ENCODE results near the gene CDIP1. TPM values are rescaled to one million over a fixed set of nuclear protein-coding genes. Genes with fewer than 3 reads are reported as not detected.

Gene CDIP1
- total RNA-seq, 6 experiments from 2014 or later, result 5.0 to 8.3 (median 6.4) TPM

DNA sequence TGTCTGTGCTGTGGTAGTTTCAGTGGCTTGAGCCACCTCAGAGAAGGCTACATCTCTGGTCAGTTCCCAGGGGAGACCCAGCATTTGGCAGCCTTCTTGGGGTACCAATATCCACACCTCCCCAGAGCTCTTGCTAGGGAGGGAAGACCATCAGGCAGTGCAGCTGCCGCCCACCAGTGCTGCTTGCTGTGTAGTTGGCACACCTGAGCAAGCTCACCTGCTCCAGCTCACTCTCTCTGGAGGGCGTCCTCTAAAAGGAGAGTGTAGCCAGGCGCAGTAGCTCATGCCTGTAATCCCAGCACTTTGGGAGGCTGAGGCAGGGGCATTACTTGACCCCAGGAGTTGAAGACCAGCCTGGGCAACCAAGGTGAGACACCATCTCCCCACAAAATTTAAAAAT is 29.8 kb downstream of the CDIP1 start:
- Mint-ChIP-seq H3K27me3 (ENCODE audit: insufficient read depth) (no peaks in the 10 kb centered on the region), H3K36me3 (ENCODE audit: low read depth) (peaks cover 12% of the 10 kb centered on the region), H3K27ac (no peak overlapping the region), H3K4me1 (ENCODE audit: low read depth) (peaks cover 7% of the 10 kb centered on the region), H3K9me3 (no peaks in the 10 kb centered on the region), H3K4me3 (no peak overlapping the region)
- no peak for TF ChIP-seq CTCF (IDR thresholded peaks at IDR 0.05)
- no peak for DNase-seq

- Mint-ChIP-seq H3K9me3 (no peaks in the 10 kb centered on the region), H3K27ac (no peak overlapping the region), H3K4me1 (ENCODE audit: low read depth) (peaks cover 14% of the 10 kb centered on the region), H3K4me3 (no peak overlapping the region), H3K27me3 (ENCODE audit: insufficient read depth) (no peaks in the 10 kb centered on the region), H3K36me3 (ENCODE audit: low read depth) (peaks cover 12% of the 10 kb centered on the region)
- TF ChIP-seq CTCF (IDR thresholded peaks at IDR 0.05), result no peak
- no peak for DNase-seq
Observed at GRCh38 chr16:4507588-4508345, 30.8 kb downstream of the CDIP1 start.

DNA sequence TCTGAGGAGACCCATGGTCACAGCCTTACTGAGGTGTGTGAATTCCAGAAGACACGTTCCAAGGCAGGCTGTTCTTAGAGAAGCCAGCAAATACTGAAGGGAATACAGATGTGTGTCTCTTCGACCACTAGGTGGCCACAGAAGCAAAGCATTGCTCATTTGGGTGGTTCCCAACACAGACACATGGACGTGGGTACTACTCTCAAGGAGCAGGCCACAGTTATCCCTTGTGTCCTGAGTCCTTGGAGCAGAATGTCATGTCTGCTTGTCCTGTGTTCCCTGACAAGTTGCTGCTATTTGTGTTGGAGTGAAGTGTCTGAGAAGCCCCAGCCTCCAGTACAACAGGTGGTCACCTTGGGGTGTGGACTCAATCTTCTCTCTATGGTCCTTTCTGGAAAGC is 32.1 kb downstream of the CDIP1 start:
- Mint-ChIP-seq H3K36me3 (ENCODE audit: low read depth) (peaks cover 12% of the 10 kb centered on the region), H3K27ac (no peak overlapping the region), H3K9me3 (no peaks in the 10 kb centered on the region), H3K4me3 (no peak overlapping the region), H3K27me3 (ENCODE audit: insufficient read depth) (no peaks in the 10 kb centered on the region), H3K4me1 (ENCODE audit: low read depth) (peaks cover 22% of the 10 kb centered on the region)
- TF ChIP-seq CTCF (IDR thresholded peaks at IDR 0.05), result peak; percentile 92
- peak; percentile 67 for DNase-seq

DNA sequence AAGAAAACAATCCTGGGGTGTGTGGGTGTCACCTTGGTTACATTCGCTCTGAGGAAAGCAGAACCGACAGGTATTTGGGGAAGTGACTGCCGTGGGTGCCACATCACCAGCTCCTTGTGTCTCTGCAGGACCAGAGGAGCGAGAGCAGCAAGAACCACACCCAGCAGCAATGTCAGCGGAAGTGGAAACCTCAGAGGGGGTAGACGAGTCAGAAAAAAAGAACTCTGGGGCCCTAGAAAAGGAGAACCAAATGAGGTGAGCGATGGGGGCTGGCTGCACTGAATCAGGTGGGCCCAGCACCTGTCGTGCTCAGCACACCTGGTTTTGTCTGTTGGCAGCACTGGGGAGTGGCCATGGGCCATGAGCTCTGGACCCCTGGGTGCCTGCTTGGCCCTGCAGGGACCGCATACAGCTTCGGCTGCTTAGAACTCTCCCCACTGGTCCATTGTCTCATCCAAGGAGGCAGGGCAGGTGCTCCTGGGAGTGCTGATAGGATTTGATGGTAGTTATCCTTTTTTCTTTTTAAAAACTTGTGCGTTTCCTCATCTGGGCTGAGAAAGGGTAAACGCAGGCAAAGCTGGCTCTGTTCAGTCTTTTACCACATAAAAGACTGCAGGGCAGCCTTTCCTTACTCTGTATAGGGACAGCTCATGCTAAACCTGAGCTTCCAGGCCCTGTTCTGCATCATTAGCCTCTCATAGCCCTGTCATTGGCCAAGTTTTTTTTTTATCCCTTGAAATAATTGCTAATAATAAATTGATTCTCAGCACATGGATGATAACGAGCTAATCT is 33.0 kb downstream of the CDIP1 start:
- H3K4me1 Mint-ChIP-seq (ENCODE audit: low read depth), result peaks cover 31% of the 10 kb centered on the region
- no peak overlapping the region for H3K4me3 Mint-ChIP-seq
- H3K9me3 Mint-ChIP-seq, result no peaks in the 10 kb centered on the region
- TF ChIP-seq CTCF (IDR thresholded peaks at IDR 0.05), result no peak
- DNase-seq, result no peak
- H3K36me3 Mint-ChIP-seq (ENCODE audit: low read depth), result peaks cover 9% of the 10 kb centered on the region
- H3K27ac Mint-ChIP-seq, result no peak overlapping the region
- H3K27me3 Mint-ChIP-seq (ENCODE audit: insufficient read depth), result no peaks in the 10 kb centered on the region

DNA sequence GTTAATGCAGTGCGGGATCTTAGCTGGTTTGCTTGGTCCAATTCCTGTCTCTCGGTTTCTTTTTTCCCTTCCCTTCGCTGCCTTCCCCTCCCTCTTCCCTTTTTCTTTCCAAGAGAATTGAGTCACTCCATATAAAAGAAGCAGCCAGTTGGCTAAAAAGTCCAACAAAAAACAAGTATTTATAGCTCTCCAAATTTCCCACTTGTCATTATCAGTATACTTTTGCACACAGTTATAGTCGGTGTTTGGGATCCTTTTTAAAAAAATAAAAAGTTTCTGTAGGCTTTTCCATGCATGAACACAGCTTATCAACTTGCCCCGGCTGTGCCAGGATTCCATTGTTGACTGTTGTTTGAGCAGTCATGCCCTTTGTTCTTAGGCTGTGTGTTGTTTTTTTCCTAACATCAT is 37.5 kb downstream of the CDIP1 start:
- Mint-ChIP-seq H3K4me1 (ENCODE audit: low read depth) (peaks cover 72% of the 10 kb centered on the region), H3K4me3 (peak overlapping the region; percentile 71), H3K36me3 (ENCODE audit: low read depth) (peaks cover 21% of the 10 kb centered on the region), H3K27ac (peak overlapping the region; percentile 82), H3K27me3 (ENCODE audit: insufficient read depth) (0 out of 2 replicates have a peak, but pooled peaks cover 1% of the 10 kb centered on the region), H3K9me3 (0 out of 2 replicates have a peak, but pooled peaks cover 2% of the 10 kb centered on the region)
- TF ChIP-seq CTCF (IDR thresholded peaks at IDR 0.05), result no peak
- DNase-seq, result no peak
